Bladder microvascular endothelial cell (primary cell): ENCODE data around the gene PUS10. TPM values are rescaled to one million over a fixed set of nuclear protein-coding genes. Genes with fewer than 3 reads are reported as not detected.

Source experiments
- total RNA-seq: library from RNA; depleted of rRNA; stranded (reverse); fragments of >200 nt; gene quantifications from 2 replicates; pipeline ENCODE4 v1.2.3, GENCODE V29; 2014

PUS10 gene
- total RNA-seq = 5.7 and 11.5 TPM in 2 replicates

GRCh38 chr2:61017556-61018317 is at the start of gene PUS10, which contains the start of gene PEX13:
TSS of gene PUS10 (minus strand) at chr2:61018255. CDS start at chr2:61011890, 6,365 bp downstream.
TSS of gene PEX13 (plus strand) at chr2:61017720. CDS start at chr2:61017760, 40 bp downstream.

GRCh38 chr2:61065714-61066709 is 48.0 kb upstream of the PUS10 start, which contains the start of gene SANBR:
TSS of gene SANBR (plus strand) at chr2:61065871. CDS start at chr2:61070351, 4,480 bp downstream.

Other genes starting within 250 kb of the PUS10 start
- gene REL, start 136.7 kb downstream of the PUS10 start, total RNA-seq = 5.7 and 35.9 TPM in 2 replicates
- 23.8 and 40.3 TPM in 2 replicates for gene PEX13, start 535 bp downstream of the PUS10 start, total RNA-seq
- gene SANBR, start 47.6 kb upstream of the PUS10 start, total RNA-seq = 18.9 and 30.6 TPM in 2 replicates
- gene C2orf74, start 143.9 kb upstream of the PUS10 start, total RNA-seq = 6.3 and 11.8 TPM in 2 replicates